ENCODE data around the gene OR1J1. TPM values are rescaled to one million over a fixed set of nuclear protein-coding genes. Genes with fewer than 3 reads are reported as not detected.

The OR1J1 gene
- total and polyA plus RNA-seq, 2 of the 8 experiments (the other 6 are each of a cell fraction or from before 2014, with no cell fraction given) = not detected

DNA sequence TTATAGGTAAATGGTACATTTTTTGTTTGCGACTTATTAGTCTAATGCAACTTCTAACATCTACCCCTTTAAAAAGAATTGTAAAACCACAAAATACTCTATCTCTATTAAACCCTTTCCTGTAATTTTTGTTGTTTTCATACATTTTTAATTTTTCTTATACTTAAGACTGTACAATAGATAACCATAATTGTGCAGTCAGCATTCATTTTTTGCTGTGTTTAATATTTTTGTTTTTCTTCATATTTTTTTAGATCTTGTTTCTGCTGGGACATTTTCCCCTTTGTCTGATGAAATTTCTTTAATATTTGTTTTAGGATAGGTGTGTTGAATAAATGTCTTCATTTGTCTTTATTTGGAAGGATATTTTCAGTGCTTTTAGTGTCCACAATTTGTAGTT, 19.9 kb downstream of the OR1J1 start (continued):
- no peak for TF ChIP-seq SRF (IDR thresholded peaks at IDR 0.05; ENCODE audit: low read depth, low read length)
